PC-3 (cell line): ENCODE measurements around the gene POLA2.

Source experiments
- EZH2 ChIP-seq: fragments of 300-600 bp; sonication (generic); IDR thresholded peaks from one replicate; pipeline ENCODE4 v1.6.1; 2017; ENCODE audit warnings: antibody characterized with exemption, mild to moderate bottlenecking, low read length; ENCODE audit not compliant: unreplicated experiment
- EZH2phosphoT487 ChIP-seq: fragments of 300-600 bp; sonication (generic); IDR thresholded peaks from 2 replicates; pipeline ENCODE4 v1.6.1; 2018; ENCODE audit warnings: mild to moderate bottlenecking, antibody characterized with exemption, low read length, borderline replicate concordance
- TF ChIP-seq, protein P1 (sequence below): fragments of 300-600 bp; sonication (generic); conservative IDR thresholded peaks from 2 replicates; pipeline ENCODE4 v1.5.1; 2017; ENCODE audit warnings: antibody characterized with exemption, low read depth, mild to moderate bottlenecking, low read length

DNA sequence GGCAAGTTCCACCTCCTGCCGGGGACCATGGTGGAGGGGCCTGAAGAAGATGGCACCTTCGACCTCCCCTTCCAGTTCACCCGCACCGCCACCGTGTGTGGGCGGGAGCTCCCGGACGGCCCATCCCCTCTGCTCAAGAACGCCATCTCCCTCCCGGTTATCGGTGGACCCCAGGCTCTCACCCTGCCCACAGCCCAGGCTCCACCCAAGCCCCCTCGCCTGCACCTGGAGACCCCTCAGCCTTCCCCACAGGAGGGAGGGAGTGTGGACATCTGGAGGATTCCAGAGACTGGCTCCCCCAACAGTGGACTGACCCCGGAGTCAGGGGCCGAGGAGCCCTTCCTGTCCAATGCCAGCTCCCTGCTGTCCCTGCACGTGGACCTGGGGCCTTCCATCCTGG is 59.3 kb downstream of the POLA2 start:
- TF ChIP-seq, protein P1, sequence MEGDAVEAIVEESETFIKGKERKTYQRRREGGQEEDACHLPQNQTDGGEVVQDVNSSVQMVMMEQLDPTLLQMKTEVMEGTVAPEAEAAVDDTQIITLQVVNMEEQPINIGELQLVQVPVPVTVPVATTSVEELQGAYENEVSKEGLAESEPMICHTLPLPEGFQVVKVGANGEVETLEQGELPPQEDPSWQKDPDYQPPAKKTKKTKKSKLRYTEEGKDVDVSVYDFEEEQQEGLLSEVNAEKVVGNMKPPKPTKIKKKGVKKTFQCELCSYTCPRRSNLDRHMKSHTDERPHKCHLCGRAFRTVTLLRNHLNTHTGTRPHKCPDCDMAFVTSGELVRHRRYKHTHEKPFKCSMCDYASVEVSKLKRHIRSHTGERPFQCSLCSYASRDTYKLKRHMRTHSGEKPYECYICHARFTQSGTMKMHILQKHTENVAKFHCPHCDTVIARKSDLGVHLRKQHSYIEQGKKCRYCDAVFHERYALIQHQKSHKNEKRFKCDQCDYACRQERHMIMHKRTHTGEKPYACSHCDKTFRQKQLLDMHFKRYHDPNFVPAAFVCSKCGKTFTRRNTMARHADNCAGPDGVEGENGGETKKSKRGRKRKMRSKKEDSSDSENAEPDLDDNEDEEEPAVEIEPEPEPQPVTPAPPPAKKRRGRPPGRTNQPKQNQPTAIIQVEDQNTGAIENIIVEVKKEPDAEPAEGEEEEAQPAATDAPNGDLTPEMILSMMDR, result no peak
- TF ChIP-seq EZH2 (no peak), EZH2phosphoT487 (no peak)
